SK-N-SH treated with all-trans-retinoic acid at 6 μM for 48 hours (cell line): Measurements from ENCODE around the gene AR.

Experiments
- ATAC-seq: fragments of 200-7000 bp; cut with Tn5 transposase; 3 replicates; pipeline ENCODE4 v1.9.1; 2020; ENCODE audit warnings: mild to moderate bottlenecking, moderate library complexity
- ARNTL ChIP-seq: fragments of 450-650 bp; formaldehyde crosslinking; IDR thresholded peaks from 2 replicates; pipeline ENCODE4 v1.5.0; 2020; ENCODE audit warnings: low read depth, mild to moderate bottlenecking, moderate library complexity, borderline replicate concordance
- BACH2 ChIP-seq: fragments of 250-450 bp; sonication (Bioruptor Pico); IDR thresholded peaks from 2 replicates; pipeline ENCODE4 v1.9.0; 2021; ENCODE audit warnings: mild to moderate bottlenecking, borderline replicate concordance
- CSDC2 ChIP-seq: fragments of 250-450 bp; sonication (Bioruptor Pico); IDR thresholded peaks from 2 replicates; pipeline ENCODE4 v1.5.0; 2020; ENCODE audit warnings: mild to moderate bottlenecking, moderate library complexity
- ESRRG ChIP-seq: fragments of 250-450 bp; sonication (Bioruptor Pico); IDR thresholded peaks from 2 replicates; pipeline ENCODE4 v1.6.1; 2021; ENCODE audit warnings: mild to moderate bottlenecking
- GLIS3 ChIP-seq: fragments of 250-450 bp; sonication (Bioruptor Pico); IDR thresholded peaks from 2 replicates; pipeline ENCODE4 v1.5.0; 2020; ENCODE audit warnings: mild to moderate bottlenecking, moderate library complexity
- ISL1 ChIP-seq: fragments of 250-450 bp; sonication (Bioruptor Pico); IDR thresholded peaks from 2 replicates; pipeline ENCODE4 v2.1.2; 2022; ENCODE audit warnings: mild to moderate bottlenecking, moderate library complexity
- OSR1 ChIP-seq: fragments of 250-450 bp; sonication (Bioruptor Pico); IDR thresholded peaks from 2 replicates; pipeline ENCODE4 v1.8.0; 2022; ENCODE audit warnings: moderate library complexity, mild to moderate bottlenecking, inconsistent platforms
- PPARA ChIP-seq: fragments of 250-450 bp; sonication (Bioruptor Pico); IDR thresholded peaks from 2 replicates; pipeline ENCODE4 v1.5.0; 2020; ENCODE audit warnings: mild to moderate bottlenecking, borderline replicate concordance
- RARB ChIP-seq: fragments of 250-450 bp; sonication (Bioruptor Pico); IDR thresholded peaks from 2 replicates; pipeline ENCODE4 v1.8.0; 2021; ENCODE audit warnings: mild to moderate bottlenecking, moderate library complexity
- SNAI2 ChIP-seq: fragments of 250-450 bp; sonication (Bioruptor Pico); IDR thresholded peaks from 2 replicates; pipeline ENCODE4 v1.5.0; 2020; ENCODE audit warnings: mild to moderate bottlenecking, moderate library complexity
- TCF4 ChIP-seq: fragments of 250-450 bp; sonication (Bioruptor Pico); IDR thresholded peaks from 2 replicates; pipeline ENCODE4 v1.8.0; 2021; ENCODE audit warnings: mild to moderate bottlenecking, moderate library complexity, borderline replicate concordance
- TOX ChIP-seq: fragments of 250-450 bp; sonication (Bioruptor Pico); IDR thresholded peaks from 2 replicates; pipeline ENCODE4 v1.8.0; 2021; ENCODE audit warnings: mild to moderate bottlenecking, moderate library complexity, borderline replicate concordance
- ZFP3 ChIP-seq: fragments of 250-450 bp; sonication (Bioruptor Pico); IDR thresholded peaks from 2 replicates; pipeline ENCODE4 v1.5.0; 2020; ENCODE audit warnings: mild to moderate bottlenecking, moderate library complexity
- ZFP30 ChIP-seq: fragments of 450-650 bp; formaldehyde crosslinking; IDR thresholded peaks from 2 replicates; pipeline ENCODE4 v1.5.0; 2022; ENCODE audit warnings: mild to moderate bottlenecking, moderate library complexity
- ZNF565 ChIP-seq: fragments of 450-650 bp; formaldehyde crosslinking; conservative IDR thresholded peaks from 2 replicates; pipeline ENCODE4 v1.5.0; 2020; ENCODE audit warnings: low read depth, mild to moderate bottlenecking, moderate library complexity
- ZNF8 ChIP-seq: fragments of 450-650 bp; formaldehyde crosslinking; IDR thresholded peaks from 2 replicates; pipeline ENCODE4 v1.5.0; 2020; ENCODE audit warnings: mild to moderate bottlenecking, moderate library complexity
- TF ChIP-seq, protein P1 (sequence below): fragments of 250-450 bp; sonication (Bioruptor Pico); IDR thresholded peaks from 2 replicates; pipeline ENCODE4 v1.5.0; 2020; ENCODE audit warnings: mild to moderate bottlenecking, moderate library complexity
- TF ChIP-seq, protein P2 (sequence below): fragments of 250-450 bp; sonication (Bioruptor Pico); IDR thresholded peaks from 2 replicates; pipeline ENCODE4 v1.5.1; 2020; ENCODE audit warnings: low read depth, mild to moderate bottlenecking, moderate library complexity
- TF ChIP-seq, protein P3 (sequence below): fragments of 250-450 bp; sonication (Bioruptor Pico); IDR thresholded peaks from 2 replicates; pipeline ENCODE4 v1.8.0; 2021; ENCODE audit warnings: low read depth, mild to moderate bottlenecking, moderate library complexity, borderline replicate concordance
- TF ChIP-seq, protein P4 (sequence below): fragments of 250-450 bp; sonication (Bioruptor Pico); IDR thresholded peaks from 2 replicates; pipeline ENCODE4 v1.5.1; 2021; ENCODE audit warnings: mild to moderate bottlenecking, moderate library complexity
- TF ChIP-seq, protein P5 (sequence below): fragments of 250-450 bp; sonication (Bioruptor Pico); IDR thresholded peaks from 2 replicates; pipeline ENCODE4 v1.8.0; 2020; ENCODE audit warnings: mild to moderate bottlenecking, moderate library complexity, borderline replicate concordance

The AR gene

DNA sequence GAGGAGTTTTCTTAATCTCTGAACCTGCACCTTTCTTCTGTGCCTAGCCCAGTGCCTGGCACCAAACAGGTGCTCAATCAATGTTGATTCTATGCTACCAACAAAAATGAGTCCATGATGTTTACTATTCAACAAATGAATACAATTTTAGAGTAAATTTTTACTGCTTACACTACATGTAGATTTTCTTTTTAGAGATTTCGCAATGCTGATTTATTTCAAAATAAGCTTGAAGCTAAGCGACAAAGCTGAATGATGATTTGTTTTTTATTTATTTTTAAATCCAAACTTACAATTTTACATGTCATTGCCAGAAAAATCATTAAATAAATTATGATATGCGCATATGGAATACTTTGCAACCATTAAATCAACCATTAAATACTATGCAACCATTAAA is 55.7 kb downstream of the AR start (continued):
- TF ChIP-seq, protein P1, sequence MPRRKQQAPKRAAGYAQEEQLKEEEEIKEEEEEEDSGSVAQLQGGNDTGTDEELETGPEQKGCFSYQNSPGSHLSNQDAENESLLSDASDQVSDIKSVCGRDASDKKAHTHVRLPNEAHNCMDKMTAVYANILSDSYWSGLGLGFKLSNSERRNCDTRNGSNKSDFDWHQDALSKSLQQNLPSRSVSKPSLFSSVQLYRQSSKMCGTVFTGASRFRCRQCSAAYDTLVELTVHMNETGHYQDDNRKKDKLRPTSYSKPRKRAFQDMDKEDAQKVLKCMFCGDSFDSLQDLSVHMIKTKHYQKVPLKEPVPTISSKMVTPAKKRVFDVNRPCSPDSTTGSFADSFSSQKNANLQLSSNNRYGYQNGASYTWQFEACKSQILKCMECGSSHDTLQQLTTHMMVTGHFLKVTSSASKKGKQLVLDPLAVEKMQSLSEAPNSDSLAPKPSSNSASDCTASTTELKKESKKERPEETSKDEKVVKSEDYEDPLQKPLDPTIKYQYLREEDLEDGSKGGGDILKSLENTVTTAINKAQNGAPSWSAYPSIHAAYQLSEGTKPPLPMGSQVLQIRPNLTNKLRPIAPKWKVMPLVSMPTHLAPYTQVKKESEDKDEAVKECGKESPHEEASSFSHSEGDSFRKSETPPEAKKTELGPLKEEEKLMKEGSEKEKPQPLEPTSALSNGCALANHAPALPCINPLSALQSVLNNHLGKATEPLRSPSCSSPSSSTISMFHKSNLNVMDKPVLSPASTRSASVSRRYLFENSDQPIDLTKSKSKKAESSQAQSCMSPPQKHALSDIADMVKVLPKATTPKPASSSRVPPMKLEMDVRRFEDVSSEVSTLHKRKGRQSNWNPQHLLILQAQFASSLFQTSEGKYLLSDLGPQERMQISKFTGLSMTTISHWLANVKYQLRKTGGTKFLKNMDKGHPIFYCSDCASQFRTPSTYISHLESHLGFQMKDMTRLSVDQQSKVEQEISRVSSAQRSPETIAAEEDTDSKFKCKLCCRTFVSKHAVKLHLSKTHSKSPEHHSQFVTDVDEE, result no peak
- no peak for TF ChIP-seq ZFP3 (CRISPR knock-in tag)
- no peak for TF ChIP-seq BACH2

DNA sequence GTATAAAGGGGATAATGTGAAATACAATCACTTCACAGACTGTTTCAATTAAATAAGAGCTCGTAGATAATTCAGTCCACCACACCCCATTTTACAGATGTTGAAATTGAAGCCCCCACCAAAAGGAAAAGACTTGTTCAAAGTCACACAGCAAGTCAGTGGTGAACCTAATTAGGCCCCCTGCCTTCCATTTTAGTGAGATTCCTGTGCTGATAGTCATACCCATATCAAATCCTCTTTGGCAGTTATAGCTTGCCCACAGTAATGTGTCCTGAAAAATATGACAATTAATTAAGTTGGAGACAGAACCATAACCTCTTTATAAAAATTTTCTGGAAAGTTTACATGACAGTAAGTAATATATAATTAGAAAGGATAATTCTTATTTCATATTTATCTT is 58.0 kb downstream of the AR start:
- TF ChIP-seq, protein P2, sequence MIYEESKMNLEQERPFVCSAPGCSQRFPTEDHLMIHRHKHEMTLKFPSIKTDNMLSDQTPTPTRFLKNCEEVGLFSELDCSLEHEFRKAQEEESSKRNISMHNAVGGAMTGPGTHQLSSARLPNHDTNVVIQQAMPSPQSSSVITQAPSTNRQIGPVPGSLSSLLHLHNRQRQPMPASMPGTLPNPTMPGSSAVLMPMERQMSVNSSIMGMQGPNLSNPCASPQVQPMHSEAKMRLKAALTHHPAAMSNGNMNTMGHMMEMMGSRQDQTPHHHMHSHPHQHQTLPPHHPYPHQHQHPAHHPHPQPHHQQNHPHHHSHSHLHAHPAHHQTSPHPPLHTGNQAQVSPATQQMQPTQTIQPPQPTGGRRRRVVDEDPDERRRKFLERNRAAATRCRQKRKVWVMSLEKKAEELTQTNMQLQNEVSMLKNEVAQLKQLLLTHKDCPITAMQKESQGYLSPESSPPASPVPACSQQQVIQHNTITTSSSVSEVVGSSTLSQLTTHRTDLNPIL (CRISPR knock-in tag), result no peak
- TF ChIP-seq PPARA (no peak), ZFP30 (CRISPR knock-in tag) (no peak), CSDC2 (CRISPR knock-in tag) (no peak)
- TF ChIP-seq, all 23 proteins: peak for 0
- ATAC-seq, result no peak

DNA sequence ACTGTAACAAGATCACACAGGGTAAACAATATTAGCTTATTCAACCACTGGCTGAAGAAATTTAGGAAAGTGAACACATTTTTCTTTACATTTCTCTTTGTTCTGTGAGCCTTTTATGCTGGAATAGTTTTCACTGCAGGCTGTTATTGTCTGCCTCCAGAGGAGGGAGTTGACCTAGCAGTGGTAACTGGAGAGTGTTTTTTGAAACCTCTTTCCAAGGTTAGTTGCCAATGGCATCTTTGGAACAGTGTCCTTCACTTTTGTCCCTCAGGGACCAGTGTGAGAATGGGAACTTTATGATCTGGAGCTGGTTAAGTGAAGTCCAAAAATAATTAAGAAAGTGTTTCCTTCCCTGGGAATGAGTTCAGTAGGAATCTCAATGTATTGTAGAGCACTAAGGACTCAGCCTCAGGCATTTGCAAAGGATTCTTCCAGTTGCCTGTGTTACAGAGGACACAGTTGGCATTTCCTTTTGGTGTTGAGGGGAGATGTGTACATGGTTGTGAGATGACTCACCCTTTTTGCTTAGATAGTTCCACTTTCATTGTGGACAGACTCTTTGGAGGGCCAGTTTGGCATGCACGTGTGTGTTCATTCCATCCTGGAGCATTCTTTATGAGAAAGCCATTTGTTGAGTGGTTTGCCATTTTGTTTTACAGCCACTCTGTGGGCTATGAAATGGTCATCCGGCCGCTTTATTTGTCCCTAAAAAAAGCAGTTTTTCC is 61.3 kb downstream of the AR start:
- no peak for TF ChIP-seq OSR1
- TF ChIP-seq ZFP30 (CRISPR knock-in tag), result no peak
- TF ChIP-seq, protein P3, sequence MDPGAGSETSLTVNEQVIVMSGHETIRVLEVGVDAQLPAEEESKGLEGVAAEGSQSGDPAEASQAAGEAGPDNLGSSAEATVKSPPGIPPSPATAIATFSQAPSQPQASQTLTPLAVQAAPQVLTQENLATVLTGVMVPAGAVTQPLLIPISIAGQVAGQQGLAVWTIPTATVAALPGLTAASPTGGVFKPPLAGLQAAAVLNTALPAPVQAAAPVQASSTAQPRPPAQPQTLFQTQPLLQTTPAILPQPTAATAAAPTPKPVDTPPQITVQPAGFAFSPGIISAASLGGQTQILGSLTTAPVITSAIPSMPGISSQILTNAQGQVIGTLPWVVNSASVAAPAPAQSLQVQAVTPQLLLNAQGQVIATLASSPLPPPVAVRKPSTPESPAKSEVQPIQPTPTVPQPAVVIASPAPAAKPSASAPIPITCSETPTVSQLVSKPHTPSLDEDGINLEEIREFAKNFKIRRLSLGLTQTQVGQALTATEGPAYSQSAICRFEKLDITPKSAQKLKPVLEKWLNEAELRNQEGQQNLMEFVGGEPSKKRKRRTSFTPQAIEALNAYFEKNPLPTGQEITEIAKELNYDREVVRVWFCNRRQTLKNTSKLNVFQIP (CRISPR knock-in tag), result no peak
- TF ChIP-seq ISL1 (CRISPR knock-in tag), result no peak
- no peak for TF ChIP-seq RARB (CRISPR knock-in tag)
- TF ChIP-seq TOX (CRISPR knock-in tag), result no peak
- no peak for TF ChIP-seq SNAI2 (CRISPR knock-in tag)
- TF ChIP-seq, protein P1, result no peak
- TF ChIP-seq ZFP3 (CRISPR knock-in tag), result no peak
- no peak for TF ChIP-seq GLIS3 (CRISPR knock-in tag)
- no peak for TF ChIP-seq ESRRG (CRISPR knock-in tag)
- TF ChIP-seq ZNF565 (CRISPR knock-in tag), result no peak
- TF ChIP-seq TCF4 (CRISPR knock-in tag), result no peak
- no peak for TF ChIP-seq CSDC2 (CRISPR knock-in tag)
- TF ChIP-seq, protein P4, sequence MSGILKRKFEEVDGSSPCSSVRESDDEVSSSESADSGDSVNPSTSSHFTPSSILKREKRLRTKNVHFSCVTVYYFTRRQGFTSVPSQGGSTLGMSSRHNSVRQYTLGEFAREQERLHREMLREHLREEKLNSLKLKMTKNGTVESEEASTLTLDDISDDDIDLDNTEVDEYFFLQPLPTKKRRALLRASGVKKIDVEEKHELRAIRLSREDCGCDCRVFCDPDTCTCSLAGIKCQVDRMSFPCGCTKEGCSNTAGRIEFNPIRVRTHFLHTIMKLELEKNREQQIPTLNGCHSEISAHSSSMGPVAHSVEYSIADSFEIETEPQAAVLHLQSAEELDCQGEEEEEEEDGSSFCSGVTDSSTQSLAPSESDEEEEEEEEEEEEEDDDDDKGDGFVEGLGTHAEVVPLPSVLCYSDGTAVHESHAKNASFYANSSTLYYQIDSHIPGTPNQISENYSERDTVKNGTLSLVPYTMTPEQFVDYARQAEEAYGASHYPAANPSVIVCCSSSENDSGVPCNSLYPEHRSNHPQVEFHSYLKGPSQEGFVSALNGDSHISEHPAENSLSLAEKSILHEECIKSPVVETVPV (CRISPR knock-in tag), result no peak
- ATAC-seq, result no peak

DNA sequence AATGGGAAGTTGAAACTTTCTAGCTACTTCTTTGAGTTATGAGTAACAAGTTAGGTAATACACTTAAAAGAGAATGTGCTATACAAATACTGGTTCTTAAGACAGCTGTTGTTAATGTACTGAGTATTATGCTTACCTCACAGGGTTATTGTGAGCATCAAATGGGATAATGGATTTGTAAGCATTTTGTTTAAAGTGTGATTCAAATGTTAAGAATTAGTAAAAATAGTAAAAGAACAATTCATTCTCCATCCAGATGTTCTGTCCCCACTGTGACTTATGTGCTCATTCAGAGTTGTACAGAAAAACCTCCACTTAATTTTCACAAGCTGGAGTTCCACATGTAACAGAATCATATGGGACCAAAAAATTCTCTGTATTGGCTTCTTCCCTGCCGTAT is 63.6 kb downstream of the AR start:
- no peak for ATAC-seq
- TF ChIP-seq, protein P5, sequence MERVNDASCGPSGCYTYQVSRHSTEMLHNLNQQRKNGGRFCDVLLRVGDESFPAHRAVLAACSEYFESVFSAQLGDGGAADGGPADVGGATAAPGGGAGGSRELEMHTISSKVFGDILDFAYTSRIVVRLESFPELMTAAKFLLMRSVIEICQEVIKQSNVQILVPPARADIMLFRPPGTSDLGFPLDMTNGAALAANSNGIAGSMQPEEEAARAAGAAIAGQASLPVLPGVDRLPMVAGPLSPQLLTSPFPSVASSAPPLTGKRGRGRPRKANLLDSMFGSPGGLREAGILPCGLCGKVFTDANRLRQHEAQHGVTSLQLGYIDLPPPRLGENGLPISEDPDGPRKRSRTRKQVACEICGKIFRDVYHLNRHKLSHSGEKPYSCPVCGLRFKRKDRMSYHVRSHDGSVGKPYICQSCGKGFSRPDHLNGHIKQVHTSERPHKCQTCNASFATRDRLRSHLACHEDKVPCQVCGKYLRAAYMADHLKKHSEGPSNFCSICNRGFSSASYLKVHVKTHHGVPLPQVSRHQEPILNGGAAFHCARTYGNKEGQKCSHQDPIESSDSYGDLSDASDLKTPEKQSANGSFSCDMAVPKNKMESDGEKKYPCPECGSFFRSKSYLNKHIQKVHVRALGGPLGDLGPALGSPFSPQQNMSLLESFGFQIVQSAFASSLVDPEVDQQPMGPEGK (CRISPR knock-in tag), result no peak
- no peak for TF ChIP-seq ZFP3 (CRISPR knock-in tag)
- TF ChIP-seq, protein P1, result no peak
- TF ChIP-seq PPARA, result no peak
- no peak for TF ChIP-seq ZFP30 (CRISPR knock-in tag)
- TF ChIP-seq ARNTL (CRISPR knock-in tag), result no peak
- TF ChIP-seq RARB (CRISPR knock-in tag), result no peak
- TF ChIP-seq BACH2, result no peak
- TF ChIP-seq SNAI2 (CRISPR knock-in tag), result no peak
- TF ChIP-seq ZNF8, result no peak
